KG1 (cell line): Measurements from ENCODE around the gene ADGRG4.

Source experiments
- DNase-seq: peaks from one replicate; lab custom pipeline; 2025; lab: John Stamatoyannopoulos, UW

The ADGRG4 gene

DNA sequence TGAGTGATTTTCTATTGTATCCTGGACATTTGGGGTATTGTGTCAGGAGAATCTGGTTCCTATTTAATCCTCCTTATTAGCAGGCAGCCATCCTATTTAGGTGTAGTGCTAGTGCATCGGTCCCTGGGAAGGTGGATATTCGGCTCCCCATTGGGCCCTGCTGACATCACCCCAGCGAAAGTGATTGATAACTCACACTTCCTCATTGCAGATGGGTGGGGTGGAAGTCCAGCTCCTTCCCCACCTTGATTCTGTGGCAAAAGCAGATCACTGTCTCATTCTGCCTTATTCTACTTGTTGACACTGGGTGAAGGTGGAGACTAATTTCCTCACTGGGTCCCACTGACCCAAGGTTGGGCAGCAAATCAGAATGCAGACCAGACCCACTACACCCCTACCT, 163.8 kb downstream of the ADGRG4 start:
- no peak for DNase-seq
